T follicular helper cell (primary cell): Measurements from ENCODE around the gene LRRTM3.

Experiments
- DNase-seq: peaks from one replicate; pipeline ENCODE4 v3.0.0-alpha.2; 2020; ENCODE audit warnings: low read depth
- total RNA-seq, 2 experiments: gene quantifications; one replicate each; lab custom pipeline; 2026; lab: John Stamatoyannopoulos, UW

LRRTM3 gene
- total RNA-seq = 0 reads per million in 2 experiments

- DNase-seq = no peak
These were observed at the start of gene LRRTM3 for GRCh38 chr10:66925896-66926715. Gene LRRTM3 (plus strand): TSS chr10:66926036.

- DNase-seq = no peak
These were observed 48.5 kb upstream of the LRRTM3 start for GRCh38 chr10:66877361-66877760.

- no peak for DNase-seq
These were observed 45.5 kb upstream of the LRRTM3 start for GRCh38 chr10:66880292-66880691.

- DNase-seq = no peak
These were observed 45.0 kb upstream of the LRRTM3 start for GRCh38 chr10:66880826-66881225.

GRCh38 chr10:66881814-66882213 is 44.0 kb upstream of the LRRTM3 start:
- no peak for DNase-seq

- DNase-seq = no peak
These were observed 43.6 kb upstream of the LRRTM3 start for GRCh38 chr10:66882271-66882670.

GRCh38 chr10:66886848-66887247 is 39.0 kb upstream of the LRRTM3 start:
- DNase-seq = no peak

- DNase-seq = no peak
These were observed 37.6 kb upstream of the LRRTM3 start for GRCh38 chr10:66888237-66888636.

- DNase-seq = no peak
These were observed 33.0 kb upstream of the LRRTM3 start for GRCh38 chr10:66892871-66893270.

- no peak for DNase-seq
These were observed 15.2 kb upstream of the LRRTM3 start for GRCh38 chr10:66910671-66911070.

GRCh38 chr10:66916030-66916429 is 9.8 kb upstream of the LRRTM3 start:
- no peak for DNase-seq

- DNase-seq = no peak
These were observed 8.7 kb upstream of the LRRTM3 start for GRCh38 chr10:66917104-66917503.

GRCh38 chr10:66919248-66919647 is 6.6 kb upstream of the LRRTM3 start:
- DNase-seq = no peak

- DNase-seq = no peak
These were observed 1.0 kb upstream of the LRRTM3 start for GRCh38 chr10:66924674-66925345.

- no peak for DNase-seq
These were observed 463 bp upstream of the LRRTM3 start for GRCh38 chr10:66925373-66925772.

- no peak for DNase-seq
These were observed 1.0 kb downstream of the LRRTM3 start for GRCh38 chr10:66926841-66927240.

GRCh38 chr10:66927251-66927935 is 1.6 kb downstream of the LRRTM3 start:
- no peak for DNase-seq

GRCh38 chr10:66927971-66928770 is 2.3 kb downstream of the LRRTM3 start:
- DNase-seq = no peak

GRCh38 chr10:66928776-66929175 is 2.9 kb downstream of the LRRTM3 start:
- DNase-seq = no peak

GRCh38 chr10:66929375-66929774 is 3.5 kb downstream of the LRRTM3 start:
- DNase-seq = no peak

GRCh38 chr10:66931340-66931948 is 5.6 kb downstream of the LRRTM3 start:
- DNase-seq = no peak

GRCh38 chr10:66931949-66932343 is 6.1 kb downstream of the LRRTM3 start:
- DNase-seq = no peak
